GM12878 (cell line): ENCODE results near the gene THRB. TPM values are rescaled to one million over a fixed set of nuclear protein-coding genes. Genes with fewer than 3 reads are reported as not detected.

ENCODE experiments used
- ATF7 ChIP-seq: fragments of 450-650 bp; IDR thresholded peaks from 2 replicates; pipeline ENCODE4 v1.6.1; 2016; ENCODE audit warnings: low read depth, mild to moderate bottlenecking
- CHD2 ChIP-seq: IDR thresholded peaks from 2 replicates; pipeline ENCODE4 v1.6.1; 2011; ENCODE audit warnings: low read depth, low read length, improper control_type of control experiment, borderline replicate concordance
- CREM ChIP-seq: IDR thresholded peaks from 2 replicates; pipeline ENCODE4 v1.6.1; 2014; ENCODE audit warnings: antibody characterized with exemption, low read depth
- IKZF2 ChIP-seq, 2 experiments: fragments of 450-650 bp; IDR thresholded peaks; 2 replicates each; pipeline ENCODE4 v1.6.1; 2017; ENCODE audit warnings: mild to moderate bottlenecking in 2 of 2, moderate library complexity in 2 of 2
- KLF5 ChIP-seq: fragments of 450-650 bp; IDR thresholded peaks from 2 replicates; pipeline ENCODE4 v1.6.1; 2014; ENCODE audit warnings: mild to moderate bottlenecking; ENCODE audit not compliant: partially characterized antibody
- NR2F1 ChIP-seq: fragments of 450-650 bp; conservative IDR thresholded peaks from 2 replicates; pipeline ENCODE4 v1.6.1; 2017; ENCODE audit warnings: mild to moderate bottlenecking
- RCOR1 ChIP-seq: conservative IDR thresholded peaks from 2 replicates; pipeline ENCODE4 v1.6.1; 2012; ENCODE audit warnings: low read depth, low read length, improper control_type of control experiment
- SMARCA5 ChIP-seq: fragments of 450-650 bp; IDR thresholded peaks from 2 replicates; pipeline ENCODE4 v1.6.1; 2017; ENCODE audit warnings: mild to moderate bottlenecking
- SMC3 ChIP-seq: IDR thresholded peaks from 2 replicates; pipeline ENCODE4 v1.6.1; 2011; ENCODE audit warnings: low read length, improper control_type of control experiment, borderline replicate concordance
- STAT3 ChIP-seq: IDR thresholded peaks from 2 replicates; pipeline ENCODE4 v1.6.1; 2011; ENCODE audit warnings: low read depth, low read length, improper control_type of control experiment
- TBL1XR1 ChIP-seq: IDR thresholded peaks from 2 replicates; pipeline ENCODE4 v1.6.1; 2012; ENCODE audit warnings: low read depth, low read length, improper control_type of control experiment
- YY1 ChIP-seq: IDR thresholded peaks from 2 replicates; pipeline ENCODE4 v1.6.1; 2011; ENCODE audit warnings: low read depth, mild to moderate bottlenecking, low read length
- polyA plus RNA-seq, 11 experiments: library from polyadenylated mRNA; depleted of rRNA in 4 of 11; unstranded in 6 of 11; stranded (reverse) in 5 of 11; fragments of >200 nt; fragmentation: Nextera tagmentation in 4 of 11; fragmentation: Illumina TruSeq in 1 of 11; extraction: Ambion mirVana in 4 of 11; extraction: Trizol in 1 of 11; gene quantifications; 1 replicate in 1 of 11; 2 replicates in 10 of 11; pipeline versions ENCODE4 v1.2.1 to v1.2.3, GENCODE V29; 2011 to 2016; ENCODE audit warnings: inconsistent platforms in 2 of 11, missing spikeins in 2 of 11, low read depth in 1 of 11
- total RNA-seq, 4 experiments: library from RNA; depleted of rRNA in 3 of 4; stranded (reverse); fragments of >200 nt in 3 of 4; fragmentation: Illumina TruSeq in 1 of 4; extraction: Trizol in 1 of 4; gene quantifications; 2 replicates each; pipeline versions ENCODE4 v1.2.1 to v1.2.3, GENCODE V29; 2013 to 2021
- TF ChIP-seq, protein P1 (sequence below): IDR thresholded peaks from 2 replicates; pipeline ENCODE4 v1.6.1; 2011; ENCODE audit warnings: borderline replicate concordance, low read depth, mild to moderate bottlenecking, moderate library complexity, mixed read lengths, low read length; ENCODE audit not compliant: insufficient read depth; ENCODE audit errors: extremely low read length
- TF ChIP-seq, protein P2 (sequence below): IDR thresholded peaks from 2 replicates; pipeline ENCODE4 v1.6.1; 2012; ENCODE audit warnings: low read length, inconsistent platforms
- TF ChIP-seq, protein P3 (sequence below): IDR thresholded peaks from 2 replicates; pipeline ENCODE4 v1.6.1; 2012; ENCODE audit warnings: low read depth, low read length, improper control_type of control experiment
- TF ChIP-seq, protein P4 (sequence below): fragments of 450-650 bp; IDR thresholded peaks from 2 replicates; pipeline ENCODE4 v1.6.1; 2017; ENCODE audit warnings: mild to moderate bottlenecking, moderate library complexity
- TF ChIP-seq, protein P5 (sequence below): fragments of 450-650 bp; IDR thresholded peaks from 2 replicates; pipeline ENCODE4 v1.6.1; 2016; ENCODE audit warnings: mild to moderate bottlenecking, moderate library complexity, borderline replicate concordance

THRB gene
- total and polyA plus RNA-seq, 10 of the 15 experiments (the other 5 are each of a cell fraction or from before 2014, with no cell fraction given), result 0.05 TPM; not detected in 9

DNA sequence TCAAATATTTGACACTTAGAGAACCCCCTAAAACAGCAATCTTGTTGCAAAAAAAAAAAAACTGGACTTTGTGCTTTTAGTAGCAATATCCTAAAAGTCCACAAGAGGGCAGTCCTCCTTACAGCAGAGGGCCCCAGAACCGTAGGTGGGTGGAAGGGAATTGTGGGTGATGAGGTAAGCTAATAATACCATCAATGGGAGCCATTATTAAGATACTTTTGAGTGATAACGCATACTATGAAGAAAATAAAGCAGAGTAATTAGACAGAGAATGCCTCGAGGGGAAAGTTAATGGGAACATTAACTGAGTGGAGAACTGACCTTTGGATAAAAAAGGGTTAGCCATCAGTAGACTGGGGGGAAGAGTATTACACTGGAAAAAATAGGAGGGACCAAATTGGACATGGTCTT lies 229.9 kb downstream of the THRB start (continued):
- TF ChIP-seq, protein P1, sequence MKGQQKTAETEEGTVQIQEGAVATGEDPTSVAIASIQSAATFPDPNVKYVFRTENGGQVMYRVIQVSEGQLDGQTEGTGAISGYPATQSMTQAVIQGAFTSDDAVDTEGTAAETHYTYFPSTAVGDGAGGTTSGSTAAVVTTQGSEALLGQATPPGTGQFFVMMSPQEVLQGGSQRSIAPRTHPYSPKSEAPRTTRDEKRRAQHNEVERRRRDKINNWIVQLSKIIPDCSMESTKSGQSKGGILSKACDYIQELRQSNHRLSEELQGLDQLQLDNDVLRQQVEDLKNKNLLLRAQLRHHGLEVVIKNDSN, result no peak
- TF ChIP-seq SMC3 (peak; percentile 52; the same call in 1 of the 2 replicates), YY1 (peak; percentile 57; the same call in 1 of the 2 replicates), RCOR1 (no peak), CHD2 (no peak), TBL1XR1 (no peak), ATF7 (peak; percentile 58), IKZF2 (IDR thresholded peaks at IDR 0.05) (no peak), NR2F1 (no peak), STAT3 (no peak), SMARCA5 (no peak), KLF5 (no peak), CREM (no peak)
- TF ChIP-seq, protein P2, sequence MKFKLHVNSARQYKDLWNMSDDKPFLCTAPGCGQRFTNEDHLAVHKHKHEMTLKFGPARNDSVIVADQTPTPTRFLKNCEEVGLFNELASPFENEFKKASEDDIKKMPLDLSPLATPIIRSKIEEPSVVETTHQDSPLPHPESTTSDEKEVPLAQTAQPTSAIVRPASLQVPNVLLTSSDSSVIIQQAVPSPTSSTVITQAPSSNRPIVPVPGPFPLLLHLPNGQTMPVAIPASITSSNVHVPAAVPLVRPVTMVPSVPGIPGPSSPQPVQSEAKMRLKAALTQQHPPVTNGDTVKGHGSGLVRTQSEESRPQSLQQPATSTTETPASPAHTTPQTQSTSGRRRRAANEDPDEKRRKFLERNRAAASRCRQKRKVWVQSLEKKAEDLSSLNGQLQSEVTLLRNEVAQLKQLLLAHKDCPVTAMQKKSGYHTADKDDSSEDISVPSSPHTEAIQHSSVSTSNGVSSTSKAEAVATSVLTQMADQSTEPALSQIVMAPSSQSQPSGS, result peak; percentile 64
- TF ChIP-seq, protein P3, sequence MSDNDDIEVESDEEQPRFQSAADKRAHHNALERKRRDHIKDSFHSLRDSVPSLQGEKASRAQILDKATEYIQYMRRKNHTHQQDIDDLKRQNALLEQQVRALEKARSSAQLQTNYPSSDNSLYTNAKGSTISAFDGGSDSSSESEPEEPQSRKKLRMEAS, result no peak
- TF ChIP-seq, protein P4, sequence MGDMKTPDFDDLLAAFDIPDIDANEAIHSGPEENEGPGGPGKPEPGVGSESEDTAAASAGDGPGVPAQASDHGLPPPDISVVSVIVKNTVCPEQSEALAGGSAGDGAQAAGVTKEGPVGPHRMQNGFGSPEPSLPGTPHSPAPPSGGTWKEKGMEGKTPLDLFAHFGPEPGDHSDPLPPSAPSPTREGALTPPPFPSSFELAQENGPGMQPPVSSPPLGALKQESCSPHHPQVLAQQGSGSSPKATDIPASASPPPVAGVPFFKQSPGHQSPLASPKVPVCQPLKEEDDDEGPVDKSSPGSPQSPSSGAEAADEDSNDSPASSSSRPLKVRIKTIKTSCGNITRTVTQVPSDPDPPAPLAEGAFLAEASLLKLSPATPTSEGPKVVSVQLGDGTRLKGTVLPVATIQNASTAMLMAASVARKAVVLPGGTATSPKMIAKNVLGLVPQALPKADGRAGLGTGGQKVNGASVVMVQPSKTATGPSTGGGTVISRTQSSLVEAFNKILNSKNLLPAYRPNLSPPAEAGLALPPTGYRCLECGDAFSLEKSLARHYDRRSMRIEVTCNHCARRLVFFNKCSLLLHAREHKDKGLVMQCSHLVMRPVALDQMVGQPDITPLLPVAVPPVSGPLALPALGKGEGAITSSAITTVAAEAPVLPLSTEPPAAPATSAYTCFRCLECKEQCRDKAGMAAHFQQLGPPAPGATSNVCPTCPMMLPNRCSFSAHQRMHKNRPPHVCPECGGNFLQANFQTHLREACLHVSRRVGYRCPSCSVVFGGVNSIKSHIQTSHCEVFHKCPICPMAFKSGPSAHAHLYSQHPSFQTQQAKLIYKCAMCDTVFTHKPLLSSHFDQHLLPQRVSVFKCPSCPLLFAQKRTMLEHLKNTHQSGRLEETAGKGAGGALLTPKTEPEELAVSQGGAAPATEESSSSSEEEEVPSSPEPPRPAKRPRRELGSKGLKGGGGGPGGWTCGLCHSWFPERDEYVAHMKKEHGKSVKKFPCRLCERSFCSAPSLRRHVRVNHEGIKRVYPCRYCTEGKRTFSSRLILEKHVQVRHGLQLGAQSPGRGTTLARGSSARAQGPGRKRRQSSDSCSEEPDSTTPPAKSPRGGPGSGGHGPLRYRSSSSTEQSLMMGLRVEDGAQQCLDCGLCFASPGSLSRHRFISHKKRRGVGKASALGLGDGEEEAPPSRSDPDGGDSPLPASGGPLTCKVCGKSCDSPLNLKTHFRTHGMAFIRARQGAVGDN, result no peak
- TF ChIP-seq, protein P5, sequence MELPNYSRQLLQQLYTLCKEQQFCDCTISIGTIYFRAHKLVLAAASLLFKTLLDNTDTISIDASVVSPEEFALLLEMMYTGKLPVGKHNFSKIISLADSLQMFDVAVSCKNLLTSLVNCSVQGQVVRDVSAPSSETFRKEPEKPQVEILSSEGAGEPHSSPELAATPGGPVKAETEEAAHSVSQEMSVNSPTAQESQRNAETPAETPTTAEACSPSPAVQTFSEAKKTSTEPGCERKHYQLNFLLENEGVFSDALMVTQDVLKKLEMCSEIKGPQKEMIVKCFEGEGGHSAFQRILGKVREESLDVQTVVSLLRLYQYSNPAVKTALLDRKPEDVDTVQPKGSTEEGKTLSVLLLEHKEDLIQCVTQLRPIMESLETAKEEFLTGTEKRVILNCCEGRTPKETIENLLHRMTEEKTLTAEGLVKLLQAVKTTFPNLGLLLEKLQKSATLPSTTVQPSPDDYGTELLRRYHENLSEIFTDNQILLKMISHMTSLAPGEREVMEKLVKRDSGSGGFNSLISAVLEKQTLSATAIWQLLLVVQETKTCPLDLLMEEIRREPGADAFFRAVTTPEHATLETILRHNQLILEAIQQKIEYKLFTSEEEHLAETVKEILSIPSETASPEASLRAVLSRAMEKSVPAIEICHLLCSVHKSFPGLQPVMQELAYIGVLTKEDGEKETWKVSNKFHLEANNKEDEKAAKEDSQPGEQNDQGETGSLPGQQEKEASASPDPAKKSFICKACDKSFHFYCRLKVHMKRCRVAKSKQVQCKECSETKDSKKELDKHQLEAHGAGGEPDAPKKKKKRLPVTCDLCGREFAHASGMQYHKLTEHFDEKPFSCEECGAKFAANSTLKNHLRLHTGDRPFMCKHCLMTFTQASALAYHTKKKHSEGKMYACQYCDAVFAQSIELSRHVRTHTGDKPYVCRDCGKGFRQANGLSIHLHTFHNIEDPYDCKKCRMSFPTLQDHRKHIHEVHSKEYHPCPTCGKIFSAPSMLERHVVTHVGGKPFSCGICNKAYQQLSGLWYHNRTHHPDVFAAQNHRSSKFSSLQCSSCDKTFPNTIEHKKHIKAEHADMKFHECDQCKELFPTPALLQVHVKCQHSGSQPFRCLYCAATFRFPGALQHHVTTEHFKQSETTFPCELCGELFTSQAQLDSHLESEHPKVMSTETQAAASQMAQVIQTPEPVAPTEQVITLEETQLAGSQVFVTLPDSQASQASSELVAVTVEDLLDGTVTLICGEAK, result no peak
